Spleen (tissue), 11 donors: ENCODE results near the gene SIGLEC1. TPM values are rescaled to one million over a fixed set of nuclear protein-coding genes. Genes with fewer than 3 reads are reported as not detected.

ENCODE experiments used
- DNase-seq: peaks from one replicate; pipeline ENCODE4 v3.0.0-alpha.2; 2020
- H3K27ac ChIP-seq, 8 donors: fragments of 200-600 bp; sonication (generic) in 7 of 8; 1 replicate in 4 of 8; 2 replicates in 4 of 8; pipeline versions ENCODE4 v1.5.0 to v1.8.0; 2016 to 2021; ENCODE audit warnings: inconsistent platforms in 4 of 8, mild to moderate bottlenecking in 4 of 8, moderate library complexity in 1 of 8
- H3K27me3 ChIP-seq, 7 donors: fragments of 200-600 bp; sonication (generic) in 6 of 7; replicated peaks in 1 of 7; 1 replicate in 4 of 7; 2 replicates in 3 of 7; pipeline versions ENCODE4 v1.5.0 to v1.8.0; 2016 to 2021; ENCODE audit warnings: inconsistent platforms in 3 of 7, mild to moderate bottlenecking in 1 of 7
- H3K36me3 ChIP-seq, 6 donors: fragments of 200-600 bp; sonication (generic) in 5 of 6; 1 replicate in 4 of 6; 2 replicates in 2 of 6; pipeline versions ENCODE4 v1.5.0 to v1.8.0; 2016 to 2021; ENCODE audit warnings: inconsistent platforms in 2 of 6
- H3K4me1 ChIP-seq, 6 donors: fragments of 200-600 bp; sonication (generic) in 5 of 6; 1 replicate in 3 of 6; 2 replicates in 3 of 6; pipeline versions ENCODE4 v1.5.0 to v1.8.0; 2016 to 2021; ENCODE audit warnings: inconsistent platforms in 3 of 6
- H3K4me3 ChIP-seq, 8 donors: fragments of 200-600 bp; sonication (generic) in 7 of 8; 1 replicate in 4 of 8; 2 replicates in 4 of 8; pipeline versions ENCODE4 v1.5.0 to v1.8.0; 2016 to 2021; ENCODE audit warnings: inconsistent platforms in 4 of 8, mild to moderate bottlenecking in 4 of 8, moderate library complexity in 2 of 8
- H3K9me3 ChIP-seq, 8 donors: fragments of 200-600 bp; sonication (generic) in 7 of 8; 1 replicate in 4 of 8; 2 replicates in 4 of 8; pipeline versions ENCODE4 v1.5.0 to v1.8.0; 2016 to 2021; ENCODE audit warnings: inconsistent platforms in 4 of 8
- CTCF ChIP-seq, 11 experiments: fragments of 200-600 bp in 7 of 11; fragments of 450-650 bp in 4 of 11; sonication (generic) in 4 of 11; IDR thresholded peaks in 8 of 11; conservative IDR thresholded peaks in 3 of 11; 1 replicate in 7 of 11; 2 replicates in 4 of 11; pipeline versions ENCODE4 v1.4.0 to v1.8.0; 2016 to 2021; ENCODE audit warnings: antibody characterized with exemption in 11 of 11, inconsistent platforms in 4 of 11, mild to moderate bottlenecking in 1 of 11
- POLR2A ChIP-seq, 3 donors: fragments of 450-650 bp; IDR thresholded peaks; one replicate each; pipeline ENCODE4 v1.5.1; 2017; ENCODE audit warnings: antibody characterized with exemption in 3 of 3, mild to moderate bottlenecking in 1 of 3
- POLR2AphosphoS5 ChIP-seq, 3 donors: sonication (generic); formaldehyde crosslinking; IDR thresholded peaks; one replicate each; pipeline ENCODE4 v1.5.1; 2017; ENCODE audit warnings: antibody characterized with exemption in 3 of 3
- WGBS, 5 donors: extraction: QIAGEN DNeasy Blood & Tissue Kit in 3 of 5; methylation state at CpG; one replicate each; pipeline versions ENCODE4 v1.1.5 to v1.1.7; 2013 to 2018; 5-methylcytosine and 5-hydroxymethylcytosine counted together
- intact Hi-C: fragments of 100-400 bp; cut with DNase I; formaldehyde crosslinking; loops from one replicate; pipeline ENCODE4 v1.15.0; 2023; ENCODE audit warnings: low total_unique reads
- polyA plus RNA-seq, 3 donors: library from polyadenylated mRNA; stranded (reverse); fragments of 200-250 nt; gene quantifications; one replicate each; pipeline ENCODE4 v1.2.1, GENCODE V29; 2013
- total RNA-seq, 7 donors: library from RNA; depleted of rRNA in 3 of 7; stranded (reverse); fragments of >200 nt in 3 of 7; fragmentation: NEBNext Ultra II Directional in 4 of 7; extraction: Animal tissue kit (Norgen Biotek cat#: 25700) in 4 of 7; gene quantifications; one replicate each; pipeline versions ENCODE4 v1.1.0 to v1.2.1, GENCODE V29; 2016 to 2021
- donor health status: healthy with polysubstance abuse.
- donor health status: DM: no; HTN: no; CAD: no; lungs with moderate emphysema.
- donor health status: DM: no; HTN: no; CAD: no.
- donor health status: Bipolar disorder and iron deficiency.
- donor health status: healthy.
- donor health status: DM: no; HTN: no; CAD: no.
- donor health status: DM: yes; HTN: yes; CAD: no.

The SIGLEC1 gene
- total and polyA plus RNA-seq, 10 donors, result 3.0 to 50.2 (median 14.9) TPM

- Histone ChIP-seq H3K36me3 (peaks cover 0 to 21% (median 0%) of the 10 kb centered on the region in 6 donors), H3K9me3 (peaks cover 0 to 9% (median 6%) of the 10 kb centered on the region in 8 donors), H3K27ac (no peak overlapping the region), H3K27me3 (no peaks in the 10 kb centered on the region), H3K4me3 (no peak overlapping the region), H3K4me1 (no peaks in the 10 kb centered on the region)
- DNase-seq, result peak; percentile 75
- TF ChIP-seq CTCF (IDR thresholded peaks at IDR 0.05 in 8 of 11, conservative IDR thresholded peaks at IDR 0.05 in 3 of 11) (no peak), POLR2AphosphoS5 (IDR thresholded peaks at IDR 0.05) (no peak), POLR2A (IDR thresholded peaks at IDR 0.05) (no peak)
- WGBS, 5 donors, result 73 to 87% (median 81%) methylated on average over 4 to 18 of the region's 18 CpGs
- intact Hi-C loops, result no loop called here
Measured at GRCh38 chr20:3697588-3698305, 14.7 kb downstream of the SIGLEC1 start.

DNA sequence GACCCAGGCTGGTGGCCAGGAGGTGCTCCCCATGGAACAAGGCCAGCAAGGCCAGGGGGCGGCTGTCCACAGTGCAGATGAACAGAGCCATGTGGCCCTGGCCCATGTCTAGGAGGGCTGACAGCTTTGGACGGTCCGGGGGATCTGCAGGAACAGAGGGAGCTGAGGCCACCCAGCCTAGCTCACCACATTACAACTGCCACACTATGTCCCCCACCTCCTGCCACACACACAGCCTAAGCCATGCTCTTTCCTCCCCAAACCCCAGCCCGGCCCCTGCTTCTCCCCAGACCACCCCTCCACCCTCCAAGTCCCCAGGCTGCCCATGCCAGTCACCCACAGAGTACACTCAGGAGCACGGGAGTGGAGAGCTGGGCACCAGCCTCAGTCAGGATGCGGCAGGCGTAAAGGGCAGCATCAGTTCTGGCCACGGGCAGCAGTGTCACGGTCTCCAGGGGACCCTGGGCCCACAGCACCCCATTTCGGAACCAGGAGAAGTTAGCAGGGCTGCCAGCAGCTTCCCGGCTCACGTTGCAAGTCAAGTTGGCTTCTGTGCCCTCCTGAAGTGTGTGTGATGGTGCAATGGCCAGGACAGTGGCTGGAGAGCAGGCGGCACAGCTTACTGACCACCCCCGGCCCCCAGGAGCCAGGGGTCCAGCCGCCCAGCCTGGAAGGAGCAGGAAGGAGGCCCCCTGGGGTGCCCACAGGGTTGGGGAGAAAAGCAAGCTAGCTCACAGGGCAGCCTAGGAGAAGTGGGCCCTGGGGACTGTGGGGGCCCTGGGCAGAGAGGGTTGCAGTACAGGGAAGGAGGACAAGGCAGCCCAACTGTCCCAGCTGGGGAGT lies 15.4 kb downstream of the SIGLEC1 start:
- intact Hi-C loops, result no loop called here
- Histone ChIP-seq H3K9me3 (peaks cover 0 to 9% (median 6%) of the 10 kb centered on the region in 8 donors), H3K4me1 (no peaks in the 10 kb centered on the region), H3K4me3 (no peak overlapping the region), H3K27me3 (no peaks in the 10 kb centered on the region), H3K36me3 (peaks cover 0 to 28% (median 0%) of the 10 kb centered on the region in 6 donors), H3K27ac (no peak overlapping the region)
- DNase-seq, result peak; percentile 60
- TF ChIP-seq CTCF (IDR thresholded peaks at IDR 0.05 in 8 of 11, conservative IDR thresholded peaks at IDR 0.05 in 3 of 11) (no peak), POLR2A (IDR thresholded peaks at IDR 0.05) (no peak), POLR2AphosphoS5 (IDR thresholded peaks at IDR 0.05) (no peak)
- WGBS, 5 donors, result 79 to 92% (median 84%) methylated on average over 11 to 15 of the region's 15 CpGs

DNA sequence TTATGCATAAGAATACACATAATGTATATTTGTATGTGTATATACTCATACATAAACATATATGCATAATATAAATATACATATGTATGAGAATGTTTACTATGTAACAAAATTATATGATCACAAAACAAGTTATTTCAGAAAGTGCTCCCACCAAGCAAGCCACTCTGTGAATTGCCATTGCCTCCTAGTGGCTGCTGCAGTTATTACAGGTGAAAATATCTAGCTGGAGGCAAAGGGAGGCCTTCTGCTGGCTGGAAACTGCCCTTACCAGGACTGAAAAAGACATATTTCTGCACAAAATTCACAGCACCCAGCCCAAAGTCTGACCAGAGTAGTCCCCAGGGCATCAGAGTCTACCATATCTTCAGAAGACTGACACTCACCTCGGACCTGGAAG lies 16.2 kb downstream of the SIGLEC1 start:
- Histone ChIP-seq H3K36me3 (peaks cover 0 to 35% (median 0%) of the 10 kb centered on the region in 6 donors), H3K4me1 (no peaks in the 10 kb centered on the region), H3K4me3 (no peak overlapping the region), H3K27ac (no peak overlapping the region), H3K27me3 (no peaks in the 10 kb centered on the region), H3K9me3 (peaks cover 0 to 9% (median 6%) of the 10 kb centered on the region in 8 donors)
- TF ChIP-seq POLR2A (IDR thresholded peaks at IDR 0.05), result no peak
- TF ChIP-seq CTCF (IDR thresholded peaks at IDR 0.05 in 8 of 11, conservative IDR thresholded peaks at IDR 0.05 in 3 of 11), result peak in 3 of 11 experiments; percentile 12 to 28 (median 19)
- WGBS, 5 donors, result 78 to 94% (median 88%) methylated on average over 1 of the region's 1 CpG
- no peak for DNase-seq
- intact Hi-C loops, result no loop called here

DNA sequence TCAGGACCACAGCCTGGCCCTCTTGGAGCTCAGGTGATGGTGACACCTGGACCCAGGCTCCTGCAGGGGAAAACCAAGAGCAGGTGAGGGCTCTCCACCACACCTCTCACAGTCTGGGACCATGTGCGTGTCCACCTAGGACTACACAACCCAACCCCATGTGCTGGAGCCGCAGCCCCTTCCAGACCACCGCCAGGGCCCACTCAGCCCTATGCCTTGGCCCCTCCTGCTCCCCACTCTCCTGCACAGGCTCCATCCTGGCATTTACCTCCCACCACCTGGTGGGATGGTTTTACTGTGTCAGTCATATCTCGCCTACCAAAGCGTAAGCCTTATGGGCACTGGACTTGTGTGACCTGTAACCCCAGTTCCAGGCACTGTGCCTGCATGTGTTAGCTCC lies 17.5 kb downstream of the SIGLEC1 start:
- Histone ChIP-seq H3K4me1 (no peaks in the 10 kb centered on the region), H3K36me3 (peaks cover 0 to 39% (median 0%) of the 10 kb centered on the region in 6 donors), H3K27me3 (no peaks in the 10 kb centered on the region), H3K4me3 (no peak overlapping the region), H3K9me3 (peaks cover 0 to 9% (median 6%) of the 10 kb centered on the region in 8 donors), H3K27ac (no peak overlapping the region)
- WGBS, 5 donors, result 93 to 100% (median 97%) methylated on average over 5 of the region's 5 CpGs
- intact Hi-C loops, result no loop called here
- DNase-seq, result no peak
- TF ChIP-seq CTCF (IDR thresholded peaks at IDR 0.05 in 8 of 11, conservative IDR thresholded peaks at IDR 0.05 in 3 of 11), result no peak
- no peak for TF ChIP-seq POLR2AphosphoS5 (IDR thresholded peaks at IDR 0.05)
- TF ChIP-seq POLR2A (IDR thresholded peaks at IDR 0.05), result no peak
